Subcutaneous adipose tissue (tissue), 4 donors: Measurements from ENCODE around the gene CYP1A2. TPM values are rescaled to one million over a fixed set of nuclear protein-coding genes. Genes with fewer than 3 reads are reported as not detected.

Experiments
- total RNA-seq, 4 donors: library from RNA; depleted of rRNA; stranded (reverse); fragments of >200 nt; gene quantifications; one replicate each; pipeline ENCODE4 v1.1.0, GENCODE V29; 2016
- TF ChIP-seq, protein P1 (sequence below): fragments of 450-650 bp; IDR thresholded peaks from one replicate; pipeline ENCODE4 v1.5.1; 2016; ENCODE audit warnings: low read depth, mild to moderate bottlenecking, control low read depth, antibody characterized with exemption, moderate library complexity

CYP1A2 gene
- total RNA-seq, 4 donors from 2014 or later, result not detected

- TF ChIP-seq, protein P1, sequence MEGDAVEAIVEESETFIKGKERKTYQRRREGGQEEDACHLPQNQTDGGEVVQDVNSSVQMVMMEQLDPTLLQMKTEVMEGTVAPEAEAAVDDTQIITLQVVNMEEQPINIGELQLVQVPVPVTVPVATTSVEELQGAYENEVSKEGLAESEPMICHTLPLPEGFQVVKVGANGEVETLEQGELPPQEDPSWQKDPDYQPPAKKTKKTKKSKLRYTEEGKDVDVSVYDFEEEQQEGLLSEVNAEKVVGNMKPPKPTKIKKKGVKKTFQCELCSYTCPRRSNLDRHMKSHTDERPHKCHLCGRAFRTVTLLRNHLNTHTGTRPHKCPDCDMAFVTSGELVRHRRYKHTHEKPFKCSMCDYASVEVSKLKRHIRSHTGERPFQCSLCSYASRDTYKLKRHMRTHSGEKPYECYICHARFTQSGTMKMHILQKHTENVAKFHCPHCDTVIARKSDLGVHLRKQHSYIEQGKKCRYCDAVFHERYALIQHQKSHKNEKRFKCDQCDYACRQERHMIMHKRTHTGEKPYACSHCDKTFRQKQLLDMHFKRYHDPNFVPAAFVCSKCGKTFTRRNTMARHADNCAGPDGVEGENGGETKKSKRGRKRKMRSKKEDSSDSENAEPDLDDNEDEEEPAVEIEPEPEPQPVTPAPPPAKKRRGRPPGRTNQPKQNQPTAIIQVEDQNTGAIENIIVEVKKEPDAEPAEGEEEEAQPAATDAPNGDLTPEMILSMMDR, result no peak
These were observed 17.9 kb upstream of the CYP1A2 start for GRCh38 chr15:74730619-74731316.

DNA sequence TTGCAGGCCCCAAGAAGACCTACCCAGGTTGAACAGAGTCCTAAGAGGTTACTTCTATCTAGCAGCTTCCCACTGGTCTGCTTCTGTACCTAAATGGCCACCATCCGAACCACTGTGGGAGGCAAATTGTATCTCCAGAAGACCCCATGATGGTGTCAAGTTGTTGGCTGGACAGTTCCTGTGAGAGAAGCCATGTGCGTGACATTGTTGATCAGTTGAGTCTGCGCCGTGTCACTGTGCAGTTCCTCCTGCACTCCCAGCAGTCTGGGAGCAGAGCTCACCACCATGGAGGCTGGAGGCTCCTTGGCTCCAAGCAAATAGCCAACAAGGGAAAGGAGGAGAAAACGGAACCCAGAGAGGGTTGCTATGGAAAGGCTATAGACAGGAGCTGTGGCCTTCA is 15.8 kb upstream of the CYP1A2 start:
- TF ChIP-seq, protein P1, result no peak

- TF ChIP-seq, protein P1, result no peak
These were observed 15.4 kb upstream of the CYP1A2 start for GRCh38 chr15:74733269-74733668.

DNA sequence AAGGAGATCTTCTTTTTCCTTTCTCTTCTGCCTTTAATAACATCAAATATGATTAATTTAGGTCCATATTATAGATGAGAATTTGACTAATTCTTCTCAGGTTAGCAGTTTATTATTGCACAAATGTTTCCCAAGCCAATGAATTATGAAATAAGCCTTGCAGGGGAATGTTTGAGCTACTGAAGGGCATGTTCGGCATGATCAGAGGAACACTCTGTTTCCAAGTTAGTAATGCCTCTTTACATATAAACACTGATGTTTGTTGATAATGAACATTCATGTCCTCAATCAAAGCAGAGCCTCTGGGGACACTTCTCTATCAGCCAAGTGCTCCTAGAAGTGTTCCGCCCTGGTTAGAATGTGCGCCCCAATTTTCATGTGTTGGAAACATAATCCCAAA is 13.3 kb upstream of the CYP1A2 start:
- TF ChIP-seq, protein P1, result no peak

GRCh38 chr15:74742422-74742821 is 6.2 kb upstream of the CYP1A2 start:
- TF ChIP-seq, protein P1, result no peak

DNA sequence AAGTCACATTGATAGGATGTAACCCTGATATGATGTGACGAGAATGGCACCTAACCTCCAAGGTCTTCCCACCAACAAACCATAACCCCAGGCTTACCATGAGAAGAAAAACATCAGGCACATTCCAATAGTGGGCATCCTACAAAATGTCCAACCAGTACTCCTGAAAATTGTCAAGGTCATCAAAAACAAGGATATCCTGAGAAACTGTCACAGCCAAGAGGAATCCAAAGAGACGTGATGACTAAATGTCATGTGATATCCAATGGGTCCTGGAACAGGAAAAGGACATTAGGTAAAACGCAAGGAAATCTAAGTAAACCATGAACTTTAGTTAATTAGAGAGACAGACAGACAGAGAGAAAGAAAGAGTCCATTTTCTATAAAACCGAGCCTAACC is 2.3 kb upstream of the CYP1A2 start:
- TF ChIP-seq, protein P1, result no peak

DNA sequence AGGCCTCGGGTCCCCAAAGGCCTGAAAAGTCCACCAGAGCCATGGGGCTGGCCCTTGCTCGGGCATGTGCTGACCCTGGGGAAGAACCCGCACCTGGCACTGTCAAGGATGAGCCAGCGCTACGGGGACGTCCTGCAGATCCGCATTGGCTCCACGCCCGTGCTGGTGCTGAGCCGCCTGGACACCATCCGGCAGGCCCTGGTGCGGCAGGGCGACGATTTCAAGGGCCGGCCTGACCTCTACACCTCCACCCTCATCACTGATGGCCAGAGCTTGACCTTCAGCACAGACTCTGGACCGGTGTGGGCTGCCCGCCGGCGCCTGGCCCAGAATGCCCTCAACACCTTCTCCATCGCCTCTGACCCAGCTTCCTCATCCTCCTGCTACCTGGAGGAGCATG is 1.2 kb downstream of the CYP1A2 start:
- TF ChIP-seq, protein P1, result no peak
